ENCODE data around the gene SCD5.

GRCh38 chr4:82643994-82644733 lies 154.4 kb downstream of the SCD5 start:
- TF ChIP-seq POLR2A (IDR thresholded peaks at IDR 0.05; ENCODE audit: low read depth, low read length) (no peak), POLR2AphosphoS5 (IDR thresholded peaks at IDR 0.05; ENCODE audit: low read depth, low read length) (no peak), TAF1 (IDR thresholded peaks at IDR 0.05; ENCODE audit: borderline replicate concordance, low read depth, low read length) (no peak)
